Panc1 (cell line): ENCODE data around the gene RGS6. TPM values are rescaled to one million over a fixed set of nuclear protein-coding genes. Genes with fewer than 3 reads are reported as not detected.

Source experiments
- ATAC-seq: fragments of 200-7000 bp; cut with Tn5 transposase; 2 replicates; pipeline ENCODE4 v1.9.1; 2020; ENCODE audit warnings: mild to moderate bottlenecking, moderate library complexity
- BruUV-seq: library from RNA; stranded (reverse); fragments of 400-500 nt; replicated peaks from 2 replicates; lab custom pipeline; 2021; lab: Mats Ljungman, UMichigan
- CTCF ChIA-PET: fragments of 300-600 bp; sonication (Branson Sonifier 250); formaldehyde crosslinking; loops from one replicate; lab custom pipeline; 2022; ENCODE audit warnings: antibody characterized with exemption; lab: Charles Lee
- POLR2A ChIA-PET: fragments of 300-600 bp; sonication (Branson Sonifier 250); formaldehyde crosslinking; loops from one replicate; lab custom pipeline; 2022; ENCODE audit warnings: antibody characterized with exemption; lab: Charles Lee
- DNase-seq: peaks from one replicate; pipeline ENCODE4 v3.0.0-alpha.2; 2010; ENCODE audit warnings: low read depth, low spot score
- H3K27ac ChIP-seq: 2 replicates; pipeline ENCODE4 v1.5.1; 2011; ENCODE audit warnings: mild to moderate bottlenecking, low read length, inconsistent platforms
- H3K27me3 ChIP-seq: fragments of 200-500 bp; sonication (Bioruptor generic); 2 replicates; pipeline ENCODE4 v1.6.0; 2014; ENCODE audit warnings: low read length, inconsistent platforms; ENCODE audit not compliant: control insufficient read depth, insufficient read depth
- H3K36me3 ChIP-seq: fragments of 200-500 bp; sonication (Bioruptor generic); 2 replicates; pipeline ENCODE4 v1.5.1; 2014; ENCODE audit warnings: inconsistent platforms, mild to moderate bottlenecking, low read length, moderate library complexity; ENCODE audit not compliant: control insufficient read depth, insufficient read depth
- H3K4me1 ChIP-seq: 2 replicates; pipeline ENCODE4 v1.5.1; 2011; ENCODE audit warnings: inconsistent platforms, mild to moderate bottlenecking, low read length, moderate library complexity; ENCODE audit not compliant: control insufficient read depth, insufficient read depth
- H3K4me3 ChIP-seq, 2 experiments: 2 replicates each; pipeline ENCODE4 v1.5.1; 2011 to 2012; ENCODE audit warnings: low read depth in 2 of 2, low read length in 2 of 2, mild to moderate bottlenecking in 2 of 2, inconsistent platforms in 1 of 2, moderate library complexity in 1 of 2
- H3K9me3 ChIP-seq: fragments of 200-500 bp; sonication (Bioruptor generic); 2 replicates; pipeline ENCODE4 v1.5.1; 2014; ENCODE audit warnings: low read depth, mild to moderate bottlenecking, inconsistent platforms, low read length, moderate library complexity; ENCODE audit not compliant: control insufficient read depth, insufficient read depth
- CTCF ChIP-seq: fragments of 450-650 bp; IDR thresholded peaks from 2 replicates; pipeline ENCODE4 v1.5.1; 2017; ENCODE audit warnings: mild to moderate bottlenecking
- POLR2AphosphoS5 ChIP-seq: IDR thresholded peaks from 2 replicates; pipeline ENCODE4 v1.6.1; 2012; ENCODE audit warnings: mild to moderate bottlenecking, low read depth, low read length, moderate library complexity
- REST ChIP-seq, 2 experiments: IDR thresholded peaks; 2 replicates each; pipeline ENCODE4 v1.6.1; 2011 to 2012; ENCODE audit warnings: low read depth in 2 of 2, control low read depth in 1 of 2, low read length in 1 of 2, mild to moderate bottlenecking in 1 of 2, moderate library complexity in 1 of 2; ENCODE audit not compliant: insufficient read depth in 1 of 2
- SIN3A ChIP-seq: IDR thresholded peaks from 2 replicates; pipeline ENCODE4 v1.6.1; 2012; ENCODE audit warnings: low read depth, mild to moderate bottlenecking, low read length, moderate library complexity, borderline replicate concordance; ENCODE audit not compliant: insufficient read depth
- TCF7L2 ChIP-seq: IDR thresholded peaks from 2 replicates; pipeline ENCODE4 v1.6.1; 2011; ENCODE audit warnings: mild to moderate bottlenecking, low read depth, low read length, inconsistent platforms
- in situ Hi-C: cut with HindIII; loops from 2 replicates; pipeline ENCODE4 v1.10.0; 2016; ENCODE audit warnings: low sequenced_read_pairs, low pct_unique_long_range_greater_than_20kb
- intact Hi-C: fragments of 100-400 bp; cut with micrococcal nuclease; formaldehyde crosslinking; loops from one replicate; pipeline ENCODE4 v1.10.0; 2022; ENCODE audit not compliant: unreplicated experiment
- total RNA-seq: library from RNA; stranded (reverse); gene quantifications from one replicate; pipeline ENCODE4 v1.2.1, GENCODE V29; 2021; ENCODE audit not compliant: unreplicated experiment

The RGS6 gene
- total RNA-seq, 1 experiment from 2014 or later: not detected

GRCh38 chr14:72573725-72574417 is 641.6 kb downstream of the RGS6 start:
- Histone ChIP-seq H3K9me3 (no peaks in the 10 kb centered on the region), H3K27me3 (no peaks in the 10 kb centered on the region; the same call in 1 of the 2 replicates), H3K27ac (no peak overlapping the region), H3K4me1 (no peaks in the 10 kb centered on the region), H3K36me3 (no peaks in the 10 kb centered on the region), H3K4me3 (no peak overlapping the region)
- in situ Hi-C loops: no loop called here
- ATAC-seq: no peak
- TF ChIP-seq REST (IDR thresholded peaks at IDR 0.05; ENCODE audit: insufficient read depth in 1 of 2, low read depth in 2 of 2, low read length in 1 of 2) (no peak), CTCF (no peak), SIN3A (no peak), TCF7L2 (no peak), POLR2AphosphoS5 (no peak)
- intact Hi-C loops: no loop called here
- POLR2A ChIA-PET: no interaction called here
- DNase-seq: no peak
- CTCF ChIA-PET: no interaction called here
- BruUV-seq: no TSS peak

GRCh38 chr14:72574715-72575114 is 642.5 kb downstream of the RGS6 start:
- H3K27ac ChIP-seq: no peak overlapping the region
- no TSS peak for BruUV-seq
- no peaks in the 10 kb centered on the region for H3K4me1 ChIP-seq
- H3K9me3 ChIP-seq: no peaks in the 10 kb centered on the region
- no peaks in the 10 kb centered on the region for H3K36me3 ChIP-seq
- DNase-seq (no peak), ATAC-seq (no peak)
- CTCF ChIA-PET: no interaction called here
- POLR2A ChIA-PET: no interaction called here
- in situ Hi-C loops (no loop called here), intact Hi-C loops (no loop called here)
- no peak for TF ChIP-seq POLR2AphosphoS5
- no peak for TF ChIP-seq REST (IDR thresholded peaks at IDR 0.05; ENCODE audit: insufficient read depth in 1 of 2, low read depth in 2 of 2, low read length in 1 of 2)
- TF ChIP-seq TCF7L2: no peak
- no peak for TF ChIP-seq SIN3A
- no peak for TF ChIP-seq CTCF
- no peak overlapping the region for H3K4me3 ChIP-seq
- H3K27me3 ChIP-seq: no peaks in the 10 kb centered on the region; the same call in 1 of the 2 replicates
